AG09319 (cell line): Measurements from ENCODE around the gene PMM1.

Experiments used
- DNase-seq: peaks from one replicate; pipeline ENCODE4 v3.0.0-alpha.2; 2010; ENCODE audit warnings: low read depth; ENCODE audit errors: extremely low read depth
- TF ChIP-seq, protein P1 (sequence below): IDR thresholded peaks from 2 replicates; pipeline ENCODE4 v1.5.1; 2011; ENCODE audit warnings: low read depth, mild to moderate bottlenecking, inconsistent platforms, low read length, moderate library complexity

The PMM1 gene

GRCh38 chr22:41603873-41604332 lies 14.3 kb upstream of the PMM1 start:
- DNase-seq, result no peak
- TF ChIP-seq, protein P1, sequence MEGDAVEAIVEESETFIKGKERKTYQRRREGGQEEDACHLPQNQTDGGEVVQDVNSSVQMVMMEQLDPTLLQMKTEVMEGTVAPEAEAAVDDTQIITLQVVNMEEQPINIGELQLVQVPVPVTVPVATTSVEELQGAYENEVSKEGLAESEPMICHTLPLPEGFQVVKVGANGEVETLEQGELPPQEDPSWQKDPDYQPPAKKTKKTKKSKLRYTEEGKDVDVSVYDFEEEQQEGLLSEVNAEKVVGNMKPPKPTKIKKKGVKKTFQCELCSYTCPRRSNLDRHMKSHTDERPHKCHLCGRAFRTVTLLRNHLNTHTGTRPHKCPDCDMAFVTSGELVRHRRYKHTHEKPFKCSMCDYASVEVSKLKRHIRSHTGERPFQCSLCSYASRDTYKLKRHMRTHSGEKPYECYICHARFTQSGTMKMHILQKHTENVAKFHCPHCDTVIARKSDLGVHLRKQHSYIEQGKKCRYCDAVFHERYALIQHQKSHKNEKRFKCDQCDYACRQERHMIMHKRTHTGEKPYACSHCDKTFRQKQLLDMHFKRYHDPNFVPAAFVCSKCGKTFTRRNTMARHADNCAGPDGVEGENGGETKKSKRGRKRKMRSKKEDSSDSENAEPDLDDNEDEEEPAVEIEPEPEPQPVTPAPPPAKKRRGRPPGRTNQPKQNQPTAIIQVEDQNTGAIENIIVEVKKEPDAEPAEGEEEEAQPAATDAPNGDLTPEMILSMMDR, result no peak

GRCh38 chr22:41600976-41601375 lies 11.3 kb upstream of the PMM1 start:
- DNase-seq, result no peak
- TF ChIP-seq, protein P1, result no peak

GRCh38 chr22:41598891-41599635 lies 9.4 kb upstream of the PMM1 start:
- DNase-seq, result no peak
- TF ChIP-seq, protein P1, result no peak

- DNase-seq, result no peak
- TF ChIP-seq, protein P1, result no peak; the same call in 1 of the 2 replicates
Measured at GRCh38 chr22:41598081-41598480, 8.4 kb upstream of the PMM1 start.

- TF ChIP-seq, protein P1, result no peak
- DNase-seq, result no peak
Measured at GRCh38 chr22:41597635-41597953, 8.0 kb upstream of the PMM1 start.

DNA sequence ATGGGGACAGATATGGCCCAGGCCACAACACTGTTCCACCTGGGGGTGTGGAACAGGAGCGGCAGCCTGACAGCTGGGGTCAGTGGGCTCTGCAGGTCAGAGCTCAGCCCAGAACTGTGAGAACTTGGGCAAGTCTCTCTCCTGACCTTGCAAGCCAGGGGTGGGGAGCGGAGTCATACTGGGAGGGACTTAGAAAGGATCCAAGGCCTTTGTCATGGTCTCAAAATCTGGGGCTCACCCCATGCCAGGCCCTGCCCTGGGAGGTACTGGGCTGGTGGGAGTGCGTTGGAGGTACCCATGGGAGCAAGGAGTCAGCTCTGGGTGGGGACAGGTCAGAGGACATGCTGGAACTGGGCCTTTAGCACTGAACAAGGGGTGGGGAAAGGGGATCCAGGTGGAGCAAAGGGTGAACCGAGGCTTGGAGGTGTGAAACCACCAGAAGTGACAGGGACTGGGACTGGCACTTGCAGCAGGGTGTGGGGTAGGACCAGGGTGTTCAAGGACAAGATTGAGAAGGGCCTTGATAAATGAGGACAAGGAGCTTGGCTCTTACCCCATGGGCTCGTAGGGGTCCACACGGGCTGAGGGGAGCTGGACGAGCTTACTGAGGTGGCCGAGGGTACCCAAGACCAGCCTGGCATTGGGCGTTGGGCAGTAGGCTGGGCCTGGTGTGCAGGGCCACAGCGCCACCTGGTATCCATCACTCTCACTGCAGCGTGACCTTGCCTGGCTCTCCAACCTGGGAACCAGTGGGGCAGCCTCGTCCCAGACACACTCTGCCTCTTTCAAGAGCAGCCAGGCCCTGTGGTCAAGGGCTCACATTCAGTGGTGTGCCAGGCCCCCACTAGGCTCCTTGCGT lies 7.4 kb upstream of the PMM1 start:
- no peak for DNase-seq

More for the DNA sequence above, 7.4 kb upstream of the PMM1 start:
- TF ChIP-seq, protein P1, result peak; percentile 82
